HK-2 (cell line): ENCODE measurements around the gene MYO9B.
"Not testable (repeated sequence)": the region's sequence is repeated elsewhere in the genome, so short reads cannot be mapped to it uniquely, and the experiment has no call there.

Source experiments
- DNase-seq: peaks from one replicate; pipeline ENCODE4 v3.0.0-alpha.2; 2018; ENCODE audit not compliant: unreplicated experiment

MYO9B gene

GRCh38 chr19:17148130-17148529, 72.6 kb downstream of the MYO9B start:
- no peak for DNase-seq

GRCh38 chr19:17149393-17150135, 74.0 kb downstream of the MYO9B start:
- no peak for DNase-seq

- no peak for DNase-seq
These were observed 78.4 kb downstream of the MYO9B start for GRCh38 chr19:17153996-17154395.

- no peak for DNase-seq
These were observed 79.7 kb downstream of the MYO9B start for GRCh38 chr19:17155251-17155650.

GRCh38 chr19:17156296-17156946, 80.8 kb downstream of the MYO9B start:
- no peak for DNase-seq

- DNase-seq = no peak
These were observed 81.3 kb downstream of the MYO9B start for GRCh38 chr19:17156947-17157302.

GRCh38 chr19:17158584-17158983, 83.0 kb downstream of the MYO9B start:
- no peak for DNase-seq

GRCh38 chr19:17159466-17160393, 84.2 kb downstream of the MYO9B start:
- no peak for DNase-seq

- DNase-seq = no peak
These were observed 85.3 kb downstream of the MYO9B start for GRCh38 chr19:17160908-17161307.

- not testable (repeated sequence) for DNase-seq
These were observed 86.6 kb downstream of the MYO9B start for GRCh38 chr19:17162131-17162530.

- DNase-seq = no peak
These were observed 87.0 kb downstream of the MYO9B start for GRCh38 chr19:17162580-17162979.

- no peak for DNase-seq
These were observed 88.1 kb downstream of the MYO9B start for GRCh38 chr19:17163652-17164051.

- DNase-seq = no peak
These were observed 89.1 kb downstream of the MYO9B start for GRCh38 chr19:17164639-17165038.

GRCh38 chr19:17165715-17166114, 90.1 kb downstream of the MYO9B start:
- DNase-seq = no peak

GRCh38 chr19:17170538-17171297, 95.1 kb downstream of the MYO9B start:
- DNase-seq = no peak

- no peak for DNase-seq
These were observed 96.3 kb downstream of the MYO9B start for GRCh38 chr19:17171874-17172273.

- no peak for DNase-seq
These were observed 97.2 kb downstream of the MYO9B start for GRCh38 chr19:17172624-17173345.

GRCh38 chr19:17178291-17178690, 102.7 kb downstream of the MYO9B start:
- no peak for DNase-seq

- no peak for DNase-seq
These were observed 105.6 kb downstream of the MYO9B start for GRCh38 chr19:17180997-17181702.

GRCh38 chr19:17183271-17183761, 107.7 kb downstream of the MYO9B start:
- DNase-seq = no peak
